Measurements from ENCODE around the gene NDRG4.

Gene NDRG4

DNA sequence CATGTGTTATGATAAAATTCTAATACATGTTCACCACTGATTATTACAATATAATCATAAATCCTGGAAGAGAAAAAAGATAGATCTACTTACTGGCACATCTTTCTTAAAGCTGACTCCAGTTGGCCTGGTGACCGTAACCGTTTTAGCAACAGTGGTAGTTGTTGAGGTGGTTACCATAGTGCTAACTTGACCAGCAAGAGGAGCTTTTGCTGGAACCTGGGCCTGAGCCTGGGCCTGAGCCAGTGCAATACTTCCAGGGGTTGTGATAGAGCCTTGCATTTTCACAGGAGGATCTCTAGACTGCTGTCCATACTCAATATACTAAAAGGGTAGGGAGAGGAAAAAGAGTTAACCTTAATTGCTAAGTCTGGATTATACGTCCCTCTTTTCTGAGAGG lies 51.6 kb downstream of the NDRG4 start:
- no peak for DNase-seq

DNA sequence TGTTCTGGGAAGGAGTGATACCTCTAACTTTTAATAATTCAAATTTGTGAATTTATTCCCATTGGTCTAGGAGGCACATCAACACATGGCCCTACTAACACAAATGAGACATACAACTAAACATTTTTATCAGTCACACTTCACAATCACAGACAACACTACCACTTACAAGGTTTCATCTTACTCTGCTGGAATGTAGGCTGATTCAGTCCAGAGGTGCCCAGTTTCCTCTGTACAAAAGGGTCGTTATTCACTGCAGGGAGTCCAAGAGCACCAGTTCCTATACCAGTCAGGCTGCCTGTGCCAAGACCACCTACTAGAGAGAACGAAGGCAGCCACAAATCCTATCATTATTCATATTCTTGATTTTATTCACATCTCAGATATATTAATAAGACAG lies 56.7 kb downstream of the NDRG4 start:
- no peak for DNase-seq

Data from NCI-H446 (cell line).